DOHH2 (cell line): ENCODE data around the gene MYBPC1.
"Not testable (repeated sequence)": the region's sequence is repeated elsewhere in the genome, so short reads cannot be mapped to it uniquely, and the experiment has no call there.

Experiments
- H3F3A ChIP-seq: fragments of 200-600 bp; sonication (generic), shearing (Covaris generic); 2 replicates; pipeline ENCODE4 v1.6.0; 2016; ENCODE audit warnings: antibody characterized with exemption, mild to moderate bottlenecking; ENCODE audit not compliant: control insufficient read depth, insufficient read depth
- H3K27ac ChIP-seq: fragments of 200-600 bp; sonication (generic); 2 replicates; pipeline ENCODE4 v1.5.1; 2014; ENCODE audit warnings: low read depth, mild to moderate bottlenecking, low read length, moderate library complexity
- H3K27me3 ChIP-seq: fragments of 200-600 bp; sonication (generic); 2 replicates; pipeline ENCODE4 v1.6.1; 2014; ENCODE audit warnings: mild to moderate bottlenecking, low read length, mixed read lengths; ENCODE audit not compliant: control insufficient read depth
- H3K36me3 ChIP-seq: fragments of 200-600 bp; sonication (generic); 2 replicates; pipeline ENCODE4 v1.6.1; 2014; ENCODE audit warnings: mild to moderate bottlenecking, low read length, moderate library complexity, mixed read lengths; ENCODE audit not compliant: control insufficient read depth
- H3K4me1 ChIP-seq: fragments of 200-600 bp; sonication (generic); 2 replicates; pipeline ENCODE4 v1.6.1; 2014; ENCODE audit warnings: mild to moderate bottlenecking, low read length, mixed read lengths; ENCODE audit not compliant: control insufficient read depth
- H3K4me2 ChIP-seq: fragments of 200-600 bp; sonication (generic); 2 replicates; pipeline ENCODE4 v1.6.0; 2014; ENCODE audit warnings: mild to moderate bottlenecking, low read length, moderate library complexity
- H3K4me3 ChIP-seq: fragments of 200-600 bp; sonication (generic); 2 replicates; pipeline ENCODE4 v1.5.1; 2014; ENCODE audit warnings: mild to moderate bottlenecking, low read length, mixed read lengths
- H3K79me2 ChIP-seq: fragments of 200-600 bp; sonication (generic); 2 replicates; pipeline ENCODE4 v1.6.1; 2014; ENCODE audit warnings: mild to moderate bottlenecking, low read length, mixed read lengths; ENCODE audit not compliant: control insufficient read depth
- H3K9me2 ChIP-seq: fragments of 200-600 bp; sonication (generic); replicated peaks from 2 replicates; pipeline ENCODE4 v1.6.1; 2014; ENCODE audit warnings: mild to moderate bottlenecking, low read length, mixed read lengths; ENCODE audit not compliant: control insufficient read depth
- H3K9me3 ChIP-seq: fragments of 200-600 bp; sonication (generic); 2 replicates; pipeline ENCODE4 v1.6.1; 2014; ENCODE audit warnings: antibody characterized with exemption, low read length, mixed read lengths; ENCODE audit not compliant: control insufficient read depth, insufficient read depth
- H4K20me1 ChIP-seq: fragments of 200-600 bp; sonication (generic); 2 replicates; pipeline ENCODE4 v1.6.0; 2014; ENCODE audit warnings: low read depth, mild to moderate bottlenecking, antibody characterized with exemption, low read length, moderate library complexity; ENCODE audit not compliant: control insufficient read depth, insufficient read depth
- EZH2phosphoT487 ChIP-seq: fragments of 200-600 bp; sonication (generic); IDR thresholded peaks from 2 replicates; pipeline ENCODE4 v1.6.1; 2017; ENCODE audit warnings: borderline replicate concordance, mild to moderate bottlenecking, antibody characterized with exemption, low read length, moderate library complexity, mixed read lengths
- TF ChIP-seq, protein P1 (sequence below): fragments of 200-600 bp; sonication (generic); IDR thresholded peaks from one replicate; pipeline ENCODE4 v1.5.1; 2014; ENCODE audit warnings: antibody characterized with exemption, mild to moderate bottlenecking, low read depth, low read length; ENCODE audit not compliant: poor library complexity, severe bottlenecking

The MYBPC1 gene

DNA sequence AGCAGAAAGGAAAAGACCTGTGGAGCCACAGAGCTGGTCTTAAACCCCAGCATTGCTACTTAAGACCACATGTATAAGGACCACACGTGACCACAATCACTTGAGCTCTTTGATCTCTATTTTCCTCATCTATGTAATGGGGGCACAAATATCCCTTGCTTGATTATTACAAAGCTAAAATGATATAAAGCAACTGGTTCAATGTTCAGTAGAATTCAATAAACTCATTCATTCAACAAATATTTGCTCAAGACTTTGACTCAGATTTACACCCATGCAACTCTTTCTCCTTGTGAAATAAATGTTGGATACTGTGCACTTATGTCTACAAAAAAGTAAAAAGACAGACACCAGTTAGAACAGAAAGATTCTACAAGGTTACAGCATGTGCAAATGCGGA, 80.8 kb downstream of the MYBPC1 start:
- TF ChIP-seq, protein P1, sequence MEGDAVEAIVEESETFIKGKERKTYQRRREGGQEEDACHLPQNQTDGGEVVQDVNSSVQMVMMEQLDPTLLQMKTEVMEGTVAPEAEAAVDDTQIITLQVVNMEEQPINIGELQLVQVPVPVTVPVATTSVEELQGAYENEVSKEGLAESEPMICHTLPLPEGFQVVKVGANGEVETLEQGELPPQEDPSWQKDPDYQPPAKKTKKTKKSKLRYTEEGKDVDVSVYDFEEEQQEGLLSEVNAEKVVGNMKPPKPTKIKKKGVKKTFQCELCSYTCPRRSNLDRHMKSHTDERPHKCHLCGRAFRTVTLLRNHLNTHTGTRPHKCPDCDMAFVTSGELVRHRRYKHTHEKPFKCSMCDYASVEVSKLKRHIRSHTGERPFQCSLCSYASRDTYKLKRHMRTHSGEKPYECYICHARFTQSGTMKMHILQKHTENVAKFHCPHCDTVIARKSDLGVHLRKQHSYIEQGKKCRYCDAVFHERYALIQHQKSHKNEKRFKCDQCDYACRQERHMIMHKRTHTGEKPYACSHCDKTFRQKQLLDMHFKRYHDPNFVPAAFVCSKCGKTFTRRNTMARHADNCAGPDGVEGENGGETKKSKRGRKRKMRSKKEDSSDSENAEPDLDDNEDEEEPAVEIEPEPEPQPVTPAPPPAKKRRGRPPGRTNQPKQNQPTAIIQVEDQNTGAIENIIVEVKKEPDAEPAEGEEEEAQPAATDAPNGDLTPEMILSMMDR, result no peak
- TF ChIP-seq EZH2phosphoT487, result no peak
- H4K20me1 ChIP-seq, result no peaks in the 10 kb centered on the region
- no peaks in the 10 kb centered on the region for H3K9me2 ChIP-seq
- peaks cover 27% of the 10 kb centered on the region for H3K4me1 ChIP-seq
- H3K27me3 ChIP-seq, result no peaks in the 10 kb centered on the region
- no peak overlapping the region for H3K27ac ChIP-seq
- no peaks in the 10 kb centered on the region for H3K36me3 ChIP-seq
- H3F3A ChIP-seq, result no peaks in the 10 kb centered on the region
- H3K4me3 ChIP-seq, result no peak overlapping the region
- H3K79me2 ChIP-seq, result no peaks in the 10 kb centered on the region
- no peaks in the 10 kb centered on the region for H3K9me3 ChIP-seq
- no peak overlapping the region for H3K4me2 ChIP-seq

DNA sequence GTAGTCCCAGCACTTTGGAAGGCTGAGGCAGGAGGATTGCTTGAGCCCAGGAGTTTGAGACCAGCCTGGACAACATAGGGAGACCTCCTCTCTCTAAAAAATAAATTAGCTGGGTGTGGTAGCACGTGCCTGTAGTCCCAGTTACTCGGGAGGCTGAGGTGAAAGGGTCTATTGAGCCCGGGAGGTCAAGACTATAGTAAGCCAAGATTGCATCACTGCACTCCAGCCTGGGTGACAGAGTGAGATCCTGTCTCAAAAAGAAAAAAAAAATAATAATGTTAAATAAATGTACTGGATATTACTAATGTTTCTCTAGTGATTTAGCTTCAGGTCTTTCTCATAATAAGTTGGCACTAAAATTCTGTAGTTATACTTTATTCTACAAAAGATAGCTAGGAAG, 81.7 kb downstream of the MYBPC1 start:
- H3K79me2 ChIP-seq, H3K4me2 ChIP-seq, H3K36me3 ChIP-seq, H4K20me1 ChIP-seq, H3K4me3 ChIP-seq, H3F3A ChIP-seq, H3K27me3 ChIP-seq, H3K9me3 ChIP-seq, H3K27ac ChIP-seq, H3K9me2 ChIP-seq: not testable (repeated sequence)
- peaks cover 21% of the 10 kb centered on the region for H3K4me1 ChIP-seq

DNA sequence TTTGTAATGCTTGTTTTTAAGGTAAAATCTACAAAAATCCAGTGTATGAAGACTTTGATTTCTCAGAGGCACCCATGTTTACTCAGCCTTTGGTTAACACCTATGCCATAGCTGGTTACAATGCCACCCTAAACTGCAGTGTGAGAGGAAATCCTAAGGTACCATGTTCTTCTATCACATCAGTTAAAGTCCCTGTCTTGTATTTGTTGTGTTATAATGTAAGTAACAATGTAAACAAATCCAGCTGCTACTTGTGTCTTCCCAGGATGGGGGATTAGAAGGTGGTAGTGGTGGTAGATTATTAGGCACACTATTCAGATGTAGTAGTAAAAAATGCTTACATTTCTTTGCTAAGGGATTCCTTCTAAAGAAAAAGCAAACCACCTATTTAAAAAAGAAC, 83.3 kb downstream of the MYBPC1 start:
- Histone ChIP-seq H3F3A (no peaks in the 10 kb centered on the region), H3K9me2 (no peaks in the 10 kb centered on the region), H3K4me3 (no peak overlapping the region), H3K27ac (no peak overlapping the region), H3K4me2 (no peak overlapping the region), H3K79me2 (no peaks in the 10 kb centered on the region), H4K20me1 (no peaks in the 10 kb centered on the region), H3K9me3 (no peaks in the 10 kb centered on the region), H3K27me3 (no peaks in the 10 kb centered on the region), H3K4me1 (peaks cover 13% of the 10 kb centered on the region), H3K36me3 (no peaks in the 10 kb centered on the region)
- TF ChIP-seq EZH2phosphoT487, result no peak
- TF ChIP-seq, protein P1, result no peak

DNA sequence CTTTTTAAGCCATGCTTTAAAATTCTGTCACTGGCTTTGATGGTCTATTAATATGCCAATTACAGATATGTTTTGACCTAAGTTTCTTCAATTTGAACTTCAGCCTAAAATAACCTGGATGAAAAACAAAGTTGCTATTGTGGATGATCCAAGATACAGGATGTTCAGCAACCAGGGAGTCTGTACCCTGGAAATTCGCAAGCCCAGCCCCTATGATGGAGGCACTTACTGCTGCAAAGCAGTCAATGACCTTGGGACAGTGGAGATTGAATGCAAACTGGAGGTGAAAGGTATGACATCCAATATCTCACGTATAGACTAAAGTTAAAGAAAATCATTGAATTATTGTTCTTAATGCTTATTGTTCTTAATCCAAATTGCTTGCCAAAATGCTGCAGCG, 85.5 kb downstream of the MYBPC1 start:
- no peak overlapping the region for H3K4me2 ChIP-seq
- H3K9me2 ChIP-seq, result no peaks in the 10 kb centered on the region
- no peak for TF ChIP-seq EZH2phosphoT487
- TF ChIP-seq, protein P1, result no peak
- no peak overlapping the region for H3K4me3 ChIP-seq
- H3K27ac ChIP-seq, result no peak overlapping the region
- no peaks in the 10 kb centered on the region for H3F3A ChIP-seq
- no peaks in the 10 kb centered on the region for H4K20me1 ChIP-seq
- no peaks in the 10 kb centered on the region for H3K27me3 ChIP-seq
- H3K79me2 ChIP-seq, result no peaks in the 10 kb centered on the region
- H3K9me3 ChIP-seq, result no peaks in the 10 kb centered on the region
- peaks cover 13% of the 10 kb centered on the region for H3K4me1 ChIP-seq
- H3K36me3 ChIP-seq, result no peaks in the 10 kb centered on the region
